H9 (cell line): Measurements from ENCODE around the gene NTF4. TPM values are rescaled to one million over a fixed set of nuclear protein-coding genes. Genes with fewer than 3 reads are reported as not detected.

Experiments
- DNase-seq: peaks from one replicate; pipeline ENCODE4 v3.0.0-alpha.2; 2017
- H2AFZ ChIP-seq: one replicate; pipeline ENCODE4 v1.6.1; 2013; ENCODE audit warnings: mild to moderate bottlenecking, low read length, control low read depth, moderate library complexity
- H2AK5ac ChIP-seq: 2 replicates; pipeline ENCODE4 v1.6.1; 2013; ENCODE audit warnings: low read length, control low read depth, mixed read lengths; ENCODE audit not compliant: insufficient read length
- H2BK120ac ChIP-seq: one replicate; pipeline ENCODE4 v1.6.1; 2013; ENCODE audit warnings: low read depth, mild to moderate bottlenecking, low read length, control low read depth, inconsistent platforms; ENCODE audit not compliant: poor library complexity, severe bottlenecking
- H2BK12ac ChIP-seq: 2 replicates; pipeline ENCODE4 v1.6.1; 2013; ENCODE audit warnings: low read length, control low read depth, mixed read lengths, low read depth; ENCODE audit not compliant: insufficient read length
- H2BK15ac ChIP-seq: 2 replicates; pipeline ENCODE4 v1.6.1; 2013; ENCODE audit warnings: low read depth, low read length, control low read depth
- H2BK20ac ChIP-seq: one replicate; pipeline ENCODE4 v1.6.1; 2013; ENCODE audit warnings: low read depth, mild to moderate bottlenecking, low read length, control low read depth, inconsistent platforms; ENCODE audit not compliant: poor library complexity, severe bottlenecking
- H2BK5ac ChIP-seq: 2 replicates; pipeline ENCODE4 v1.6.1; 2013; ENCODE audit warnings: low read length, control low read depth, mixed read lengths; ENCODE audit not compliant: insufficient read length
- H3K14ac ChIP-seq: 2 replicates; pipeline ENCODE4 v1.6.1; 2013; ENCODE audit warnings: low read length, control low read depth; ENCODE audit not compliant: insufficient read depth
- H3K18ac ChIP-seq: 2 replicates; pipeline ENCODE4 v1.6.1; 2013; ENCODE audit warnings: low read depth, mild to moderate bottlenecking, mixed read lengths, low read length, control low read depth; ENCODE audit not compliant: insufficient read length
- H3K23ac ChIP-seq: 2 replicates; pipeline ENCODE4 v1.6.1; 2013; ENCODE audit warnings: low read length, control low read depth, mixed read lengths, low read depth; ENCODE audit not compliant: insufficient read length
- H3K23me2 ChIP-seq: 2 replicates; pipeline ENCODE4 v1.6.1; 2013; ENCODE audit warnings: low read depth, mild to moderate bottlenecking, mixed read lengths, low read length, control low read depth; ENCODE audit not compliant: insufficient read length, poor library complexity, severe bottlenecking
- H3K27ac ChIP-seq: 2 replicates; pipeline ENCODE4 v1.5.1; 2013; ENCODE audit warnings: low read length, control low read depth, mixed read lengths, low read depth; ENCODE audit not compliant: insufficient read length
- H3K27me3 ChIP-seq: 2 replicates; pipeline ENCODE4 v1.6.1; 2013; ENCODE audit warnings: low read length, control low read depth, inconsistent platforms; ENCODE audit not compliant: insufficient read depth
- H3K4ac ChIP-seq: 2 replicates; pipeline ENCODE4 v1.6.1; 2013; ENCODE audit warnings: low read depth, mild to moderate bottlenecking, control low read depth, inconsistent platforms, low read length, moderate library complexity
- H3K4me1 ChIP-seq: 2 replicates; pipeline ENCODE4 v1.6.1; 2013; ENCODE audit warnings: low read length, control low read depth, inconsistent platforms; ENCODE audit not compliant: insufficient read depth
- H3K4me2 ChIP-seq: 2 replicates; pipeline ENCODE4 v1.6.1; 2013; ENCODE audit warnings: low read length, control low read depth, mixed read lengths; ENCODE audit not compliant: insufficient read length, insufficient read depth
- H3K56ac ChIP-seq: 2 replicates; pipeline ENCODE4 v1.6.1; 2013; ENCODE audit warnings: low read depth, mild to moderate bottlenecking, mixed read lengths, low read length, control low read depth; ENCODE audit not compliant: insufficient read length
- H3K79me1 ChIP-seq: 2 replicates; pipeline ENCODE4 v1.6.1; 2013; ENCODE audit warnings: low read depth, mild to moderate bottlenecking, moderate library complexity, low read length, control low read depth, inconsistent platforms; ENCODE audit not compliant: insufficient read depth, poor library complexity, severe bottlenecking
- H3K79me2 ChIP-seq: 2 replicates; pipeline ENCODE4 v1.6.1; 2013; ENCODE audit warnings: low read length, control low read depth, inconsistent platforms; ENCODE audit not compliant: insufficient read depth
- H3K9ac ChIP-seq: 2 replicates; pipeline ENCODE4 v1.6.1; 2013; ENCODE audit warnings: low read length, control low read depth, mixed read lengths; ENCODE audit not compliant: insufficient read length; ENCODE audit errors: extremely low read depth
- H3K9me3 ChIP-seq: one replicate; pipeline ENCODE4 v1.6.1; 2013; ENCODE audit warnings: low read depth, low read length, inconsistent platforms; ENCODE audit not compliant: control insufficient read depth
- H3T11ph ChIP-seq: one replicate; pipeline ENCODE4 v1.6.1; 2013; ENCODE audit warnings: mild to moderate bottlenecking, low read length, control low read depth, inconsistent platforms
- H4K20me1 ChIP-seq: one replicate; pipeline ENCODE4 v1.6.1; 2013; ENCODE audit not compliant: control insufficient read depth, insufficient read length, insufficient read depth
- H4K5ac ChIP-seq: 2 replicates; pipeline ENCODE4 v1.6.1; 2013; ENCODE audit warnings: low read depth, mild to moderate bottlenecking, mixed read lengths, low read length, control low read depth; ENCODE audit not compliant: insufficient read length
- H4K8ac ChIP-seq: replicated peaks from 2 replicates; pipeline ENCODE4 v1.6.1; 2013; ENCODE audit warnings: low read length, control low read depth, mixed read lengths, low read depth; ENCODE audit not compliant: insufficient read length
- H4K91ac ChIP-seq: 2 replicates; pipeline ENCODE4 v1.6.1; 2013; ENCODE audit warnings: low read depth, mild to moderate bottlenecking, moderate library complexity, mixed read lengths, low read length, control low read depth; ENCODE audit not compliant: insufficient read length
- H3K27ac Mint-ChIP-seq, 3 experiments: 2 replicates in 2 of 3; 3 replicates in 1 of 3; pipeline ENCODE4 v1.8.0; 2020 to 2021; ENCODE audit warnings: mixed read lengths in 3 of 3, mild to moderate bottlenecking in 1 of 3, moderate library complexity in 1 of 3
- H3K27me3 Mint-ChIP-seq: 2 replicates; pipeline ENCODE4 v1.8.0; 2021; ENCODE audit warnings: low read depth, mild to moderate bottlenecking, moderate library complexity, mixed read lengths
- H3K36me3 Mint-ChIP-seq, 3 experiments: 2 replicates in 2 of 3; 3 replicates in 1 of 3; pipeline ENCODE4 v1.8.0; 2020 to 2021; ENCODE audit warnings: low read depth in 3 of 3, mixed read lengths in 3 of 3; ENCODE audit not compliant: insufficient read depth in 1 of 3
- H3K4me1 Mint-ChIP-seq, 2 experiments: 2 replicates each; pipeline ENCODE4 v1.8.0; 2020; ENCODE audit warnings: mixed read lengths in 2 of 2
- H3K4me3 Mint-ChIP-seq, 2 experiments: 2 replicates in 1 of 2; 3 replicates in 1 of 2; pipeline ENCODE4 v1.8.0; 2020 to 2021; ENCODE audit warnings: mild to moderate bottlenecking in 2 of 2, mixed read lengths in 2 of 2, moderate library complexity in 1 of 2
- H3K9me3 Mint-ChIP-seq, 2 experiments: 2 replicates in 1 of 2; 3 replicates in 1 of 2; pipeline ENCODE4 v1.8.0; 2020; ENCODE audit warnings: mild to moderate bottlenecking in 2 of 2, mixed read lengths in 2 of 2, moderate library complexity in 1 of 2
- CTCF ChIP-seq: fragments of 200-600 bp; sonication (generic); conservative IDR thresholded peaks from 3 replicates; pipeline ENCODE4 v1.8.0; 2021; ENCODE audit warnings: antibody characterized with exemption, mild to moderate bottlenecking
- WGBS: extraction: QIAGEN DNeasy Blood & Tissue Kit; methylation state at CpG from one replicate; pipeline ENCODE4 v1.1.7; 2013; ENCODE audit warnings: missing lambda C conversion rate, low lambda C conversion rate, mixed read lengths; ENCODE audit not compliant: insufficient read length; ENCODE audit errors: extremely low coverage; 5-methylcytosine and 5-hydroxymethylcytosine counted together
- total RNA-seq: library from RNA; stranded (reverse); gene quantifications from 2 replicates; pipeline ENCODE4 v1.2.1, GENCODE V29; 2021

NTF4 gene
- total RNA-seq, 1 experiment from 2014 or later = 2.1 TPM

- no peak for TF ChIP-seq CTCF
- Histone ChIP-seq H3K18ac (no peak overlapping the region), H2AFZ (no peak overlapping the region), H3K4me1 (peaks cover under 1% of the 10 kb centered on the region; the same call in 1 of the 2 replicates), H3K4me2 (no peak overlapping the region), H2BK120ac (no peak overlapping the region), H2BK15ac (no peak overlapping the region), H3K23ac (no peak overlapping the region), H3K23me2 (no peaks in the 10 kb centered on the region), H4K5ac (no peak overlapping the region), H3K79me2 (peaks cover 21% of the 10 kb centered on the region), H3K56ac (no peak overlapping the region), H3K79me1 (peaks cover 8% of the 10 kb centered on the region), H2BK5ac (no peak overlapping the region), H4K20me1 (no peaks in the 10 kb centered on the region), H3K9me3 (no peaks in the 10 kb centered on the region), H2BK12ac (no peak overlapping the region), H2BK20ac (no peak overlapping the region), H3T11ph (no peak overlapping the region), H3K4ac (no peak overlapping the region), H2AK5ac (no peak overlapping the region), H3K9ac (no peak overlapping the region), H3K14ac (no peak overlapping the region), H3K27me3 (no peaks in the 10 kb centered on the region), H4K91ac (no peak overlapping the region), H4K8ac (no peak overlapping the region), H3K27ac (no peak overlapping the region)
- Mint-ChIP-seq H3K4me1 (peaks cover 6 to 7% of the 10 kb centered on the region in 2 experiments), H3K27ac (no peak overlapping the region), H3K9me3 (no peaks in the 10 kb centered on the region), H3K36me3 (peaks cover 46 to 85% (median 84%) of the 10 kb centered on the region in 3 experiments), H3K4me3 (no peak overlapping the region), H3K27me3 (no peaks in the 10 kb centered on the region)
- no CpG with 5 or more reads among the region's 17 CpGs for WGBS
- DNase-seq = no peak
These were observed 26.9 kb upstream of the NTF4 start for GRCh38 chr19:49091391-49092038.
